GM21381 (cell line): ENCODE data around the gene CAPNS1.

ENCODE experiments used
- ATAC-seq: cut with Tn5 transposase; IDR thresholded peaks from one replicate; pipeline ENCODE4 v1.9.1; 2021; ENCODE audit warnings: mild to moderate bottlenecking, moderate library complexity; ENCODE audit not compliant: unreplicated experiment

The CAPNS1 gene

GRCh38 chr19:36139473-36140303, at the start of gene CAPNS1:
CAPNS1 (plus strand) TSS chr19:36140066; CDS start chr19:36141012, 946 bp downstream.
- ATAC-seq: peak; percentile 84

GRCh38 chr19:36090910-36091695, 48.8 kb upstream of the CAPNS1 start:
- no peak for ATAC-seq

- ATAC-seq: no peak
These were observed 47.3 kb upstream of the CAPNS1 start for GRCh38 chr19:36092566-36092965.

- no peak for ATAC-seq
These were observed 46.7 kb upstream of the CAPNS1 start for GRCh38 chr19:36093146-36093662.

- no peak for ATAC-seq
These were observed 46.2 kb upstream of the CAPNS1 start for GRCh38 chr19:36093687-36094086.

- ATAC-seq: no peak
These were observed 42.8 kb upstream of the CAPNS1 start for GRCh38 chr19:36097036-36097435.

- no peak for ATAC-seq
These were observed 40.6 kb upstream of the CAPNS1 start for GRCh38 chr19:36099166-36099785.

- ATAC-seq: no peak
These were observed 39.4 kb upstream of the CAPNS1 start for GRCh38 chr19:36100476-36100875.

GRCh38 chr19:36101550-36102327, 38.1 kb upstream of the CAPNS1 start:
- ATAC-seq: no peak

GRCh38 chr19:36103040-36103626, 36.7 kb upstream of the CAPNS1 start:
- no peak for ATAC-seq

- ATAC-seq: no peak
These were observed 35.9 kb upstream of the CAPNS1 start for GRCh38 chr19:36103842-36104552.

- no peak for ATAC-seq
These were observed 33.4 kb upstream of the CAPNS1 start for GRCh38 chr19:36106441-36106840.

- ATAC-seq: no peak
These were observed 32.9 kb upstream of the CAPNS1 start for GRCh38 chr19:36106991-36107390.

- no peak for ATAC-seq
These were observed 31.2 kb upstream of the CAPNS1 start for GRCh38 chr19:36108684-36109083.

GRCh38 chr19:36110487-36111199, 29.2 kb upstream of the CAPNS1 start, which contains the start of gene OVOL3:
OVOL3 (plus strand) TSS chr19:36111143; CDS start chr19:36111203, 60 bp downstream.
- no peak for ATAC-seq

- ATAC-seq: no peak
These were observed 28.7 kb upstream of the CAPNS1 start for GRCh38 chr19:36111200-36111539.

GRCh38 chr19:36112678-36113077, 27.2 kb upstream of the CAPNS1 start:
- no peak for ATAC-seq

- ATAC-seq: no peak
These were observed 26.4 kb upstream of the CAPNS1 start for GRCh38 chr19:36113425-36113824.
